HG03175 (cell line): ENCODE data around the gene KCNAB2.

ENCODE experiments used
- ATAC-seq: cut with Tn5 transposase; IDR thresholded peaks from one replicate; pipeline ENCODE4 v1.9.1; 2021; ENCODE audit warnings: mild to moderate bottlenecking, moderate library complexity; ENCODE audit not compliant: unreplicated experiment

The KCNAB2 gene

DNA sequence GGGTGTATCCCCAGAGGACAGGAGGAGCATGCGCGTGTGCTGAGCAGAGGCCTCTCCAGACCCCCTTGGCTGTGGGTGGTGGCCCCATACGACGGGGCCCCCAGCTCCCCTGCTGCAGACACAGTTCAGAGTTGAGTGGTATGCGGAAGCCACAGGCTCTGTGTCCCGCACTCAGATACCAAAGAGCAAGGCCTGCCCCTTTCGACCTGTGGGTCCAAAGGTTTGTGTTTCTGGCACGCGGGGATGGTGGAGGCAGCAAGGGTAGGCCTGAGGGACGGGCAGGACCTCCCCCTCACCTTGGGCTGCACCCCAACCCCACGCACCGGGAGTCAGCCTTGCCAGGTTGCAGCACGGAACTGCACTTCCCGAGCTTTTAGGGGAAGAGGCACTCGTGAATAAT lies at the start of gene KCNAB2:
KCNAB2 (plus strand) TSS at position 328 of the 400 bp plus-strand sequence. CDS start 5,649 bp downstream, outside the sequence.
- no peak for ATAC-seq

DNA sequence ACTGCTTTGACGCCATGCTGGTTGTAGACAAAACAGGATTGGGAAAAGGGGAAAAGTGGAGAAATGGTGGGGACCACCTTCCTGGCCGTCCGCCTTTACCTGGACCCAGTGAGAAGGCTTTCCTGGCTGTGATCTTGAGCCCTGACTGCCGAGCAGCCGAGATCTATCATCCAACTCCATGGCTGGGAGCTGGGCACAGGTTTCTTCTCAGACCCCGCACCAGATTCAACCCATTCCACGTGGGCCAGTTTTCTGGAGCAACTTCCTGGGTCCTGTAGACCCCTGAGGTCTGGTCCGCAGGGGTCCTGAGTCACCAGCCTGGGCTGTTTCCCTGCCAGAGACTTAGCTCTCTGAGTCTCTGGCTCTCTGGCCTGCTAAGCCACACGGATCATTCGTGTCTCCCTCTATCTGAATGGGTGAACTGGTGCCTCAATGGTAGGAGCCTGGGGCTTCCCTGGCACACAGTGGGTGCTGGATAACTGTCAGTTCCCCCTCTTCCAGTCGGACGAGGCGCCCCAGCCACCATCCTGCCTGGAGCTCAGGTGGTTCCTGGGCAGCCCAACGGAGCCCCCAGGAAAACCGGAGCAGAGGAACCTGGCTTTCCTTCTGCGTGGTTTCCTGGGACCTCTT lies 48.9 kb upstream of the KCNAB2 start:
- no peak for ATAC-seq

DNA sequence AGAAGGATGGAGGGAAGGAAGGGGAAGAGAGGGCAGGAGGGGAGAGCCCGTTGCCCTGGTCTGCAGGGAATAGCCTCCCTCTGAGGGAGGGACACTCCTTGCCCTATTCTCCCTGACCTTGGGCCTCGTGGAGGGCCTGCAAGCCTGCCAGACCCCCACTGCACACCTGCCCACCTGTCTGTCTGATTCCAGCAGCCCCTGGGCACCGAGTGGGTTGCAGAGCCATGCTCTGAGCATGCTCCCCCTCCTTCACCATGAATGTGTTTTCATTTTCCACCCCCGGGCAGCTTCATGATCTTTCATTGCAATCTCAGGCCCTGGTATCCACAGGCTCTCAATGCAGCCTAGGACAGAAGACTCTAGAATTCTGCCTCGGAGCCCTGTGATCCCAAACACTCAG lies 48.4 kb upstream of the KCNAB2 start:
- no peak for ATAC-seq

DNA sequence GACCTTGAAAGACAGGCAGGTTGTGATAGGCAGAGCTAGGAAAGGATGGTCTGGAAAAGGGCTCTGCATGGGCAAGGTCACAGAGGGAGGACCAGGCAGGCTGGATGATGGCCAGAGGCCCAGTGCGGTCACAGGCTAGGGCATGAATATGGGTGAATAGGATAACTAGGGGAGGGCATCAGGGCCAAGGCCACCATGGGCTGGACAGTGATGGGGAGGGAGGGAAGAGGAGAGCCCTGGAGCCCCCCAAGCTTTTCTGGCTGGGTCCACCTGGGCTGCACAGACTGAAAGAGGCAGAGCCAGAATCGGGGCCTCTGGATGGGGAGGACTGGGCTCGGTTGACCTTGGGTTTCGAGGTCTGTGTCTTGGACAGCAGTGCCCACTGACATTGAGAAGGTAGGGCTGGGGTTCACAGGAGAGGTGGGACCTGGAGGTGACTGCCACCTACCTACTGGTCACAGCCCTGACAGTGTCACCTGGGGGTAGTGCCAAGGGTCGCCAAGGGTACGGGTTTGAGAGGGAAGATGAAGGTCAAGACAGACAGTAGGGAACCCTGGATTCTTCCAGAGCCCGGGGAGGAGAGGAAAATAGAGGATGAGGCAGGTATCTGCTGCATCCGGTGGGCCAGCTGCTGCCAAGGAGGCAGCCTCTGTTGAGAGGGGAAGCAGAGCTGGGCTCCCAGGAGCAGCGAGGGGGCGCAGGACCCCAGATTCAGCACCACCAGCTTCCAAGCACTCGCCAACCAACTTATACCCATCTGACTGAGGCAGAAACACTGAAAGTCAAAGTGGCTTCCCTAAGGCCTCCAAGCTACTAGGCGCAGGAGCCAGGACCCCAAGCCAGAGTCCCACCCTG lies 47.4 kb upstream of the KCNAB2 start:
- no peak for ATAC-seq

DNA sequence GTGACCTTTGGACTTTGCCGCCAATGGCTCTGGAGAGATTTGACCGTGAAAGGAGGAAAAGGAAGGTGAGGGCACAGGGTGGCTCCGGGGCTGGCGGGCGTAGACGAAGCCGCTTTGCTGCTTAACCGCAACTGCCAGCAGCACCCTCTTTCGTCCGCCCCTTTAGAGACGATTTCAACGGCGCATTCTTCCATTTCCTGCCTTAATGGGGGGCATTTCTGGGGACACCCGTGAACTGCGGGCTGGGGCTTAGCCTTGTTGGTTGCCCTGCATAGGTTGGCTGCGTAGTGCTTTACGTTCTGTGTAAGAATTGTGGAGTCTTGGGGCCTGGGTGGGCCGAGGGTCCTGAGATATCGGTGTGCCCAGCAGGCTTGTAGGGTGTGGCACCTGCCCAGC lies 46.8 kb upstream of the KCNAB2 start:
- ATAC-seq: no peak

DNA sequence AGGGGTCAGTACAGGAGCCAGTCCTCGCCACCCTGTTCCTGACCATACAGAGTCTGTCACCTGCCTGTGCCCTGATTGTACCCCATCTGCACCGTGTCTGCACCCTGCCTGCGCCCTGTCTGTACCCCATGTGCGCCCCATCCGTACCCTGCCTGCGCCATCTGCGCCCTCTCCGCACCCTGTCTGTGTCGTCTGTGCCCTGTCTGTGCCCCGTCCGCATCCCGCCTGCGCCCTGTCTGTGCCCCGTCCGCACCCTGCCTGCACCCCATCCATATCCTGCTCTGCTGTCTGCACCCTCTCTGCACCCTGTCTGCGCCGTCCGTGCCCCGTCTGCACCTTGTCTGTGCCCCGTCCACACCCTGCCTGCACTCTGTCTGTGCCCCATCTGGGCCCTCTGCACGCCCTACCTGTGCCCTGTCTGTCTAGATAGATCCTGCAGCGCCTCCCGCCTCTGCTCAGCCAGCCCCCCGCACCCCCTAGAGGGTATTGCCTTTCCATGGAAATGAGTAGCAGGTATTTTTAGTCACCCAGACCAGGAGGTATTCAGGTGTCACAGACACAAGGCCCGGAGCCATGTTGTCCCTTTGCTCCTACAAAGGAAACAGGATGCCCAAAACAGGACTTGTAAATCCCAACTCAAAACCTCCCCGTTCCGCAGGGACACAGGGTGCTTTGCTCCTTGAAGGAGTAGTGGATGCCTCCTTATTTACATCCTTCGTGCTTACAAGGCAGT lies 45.8 kb upstream of the KCNAB2 start:
- ATAC-seq: no peak

DNA sequence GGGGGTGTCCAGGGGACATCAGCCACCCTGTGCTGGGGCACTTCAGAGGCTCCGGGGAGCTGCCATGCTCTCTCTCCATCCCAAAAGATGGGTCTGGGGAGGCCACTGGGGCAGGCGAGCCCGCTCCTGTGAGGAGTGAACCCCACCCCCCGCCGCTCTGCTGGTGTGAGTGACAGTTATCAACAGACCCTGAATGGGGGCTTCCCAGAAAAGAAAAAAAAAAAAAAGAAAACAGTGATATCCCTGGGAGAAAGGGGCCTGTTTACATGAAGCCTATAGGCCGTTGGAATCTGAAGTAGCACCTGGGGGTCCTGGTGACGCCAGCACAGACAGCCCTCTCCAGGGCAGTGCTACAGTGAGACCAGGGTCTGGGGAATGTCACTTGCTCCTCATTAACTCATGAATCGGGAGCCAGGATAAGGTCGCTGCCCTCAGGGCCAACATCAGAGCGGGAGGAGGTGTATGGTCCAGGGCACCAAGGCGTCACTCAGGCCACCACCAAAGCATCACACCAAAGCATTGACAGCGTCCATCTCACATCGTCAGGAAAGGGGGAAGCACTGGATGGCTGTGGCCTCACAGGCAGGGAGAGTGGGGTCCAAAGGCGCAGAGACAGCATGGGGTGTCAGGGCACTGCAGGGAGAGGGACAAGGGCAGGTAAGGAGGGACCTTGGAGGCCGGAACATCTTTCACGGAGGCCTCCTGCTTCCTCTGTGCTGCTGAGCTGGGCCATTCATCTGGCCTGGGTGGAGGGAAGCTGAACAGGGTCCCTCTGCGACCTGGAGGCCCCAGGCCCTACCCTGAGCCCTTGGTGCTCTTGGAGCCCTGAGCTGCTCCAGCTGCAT lies 45.0 kb upstream of the KCNAB2 start:
- ATAC-seq: no peak

DNA sequence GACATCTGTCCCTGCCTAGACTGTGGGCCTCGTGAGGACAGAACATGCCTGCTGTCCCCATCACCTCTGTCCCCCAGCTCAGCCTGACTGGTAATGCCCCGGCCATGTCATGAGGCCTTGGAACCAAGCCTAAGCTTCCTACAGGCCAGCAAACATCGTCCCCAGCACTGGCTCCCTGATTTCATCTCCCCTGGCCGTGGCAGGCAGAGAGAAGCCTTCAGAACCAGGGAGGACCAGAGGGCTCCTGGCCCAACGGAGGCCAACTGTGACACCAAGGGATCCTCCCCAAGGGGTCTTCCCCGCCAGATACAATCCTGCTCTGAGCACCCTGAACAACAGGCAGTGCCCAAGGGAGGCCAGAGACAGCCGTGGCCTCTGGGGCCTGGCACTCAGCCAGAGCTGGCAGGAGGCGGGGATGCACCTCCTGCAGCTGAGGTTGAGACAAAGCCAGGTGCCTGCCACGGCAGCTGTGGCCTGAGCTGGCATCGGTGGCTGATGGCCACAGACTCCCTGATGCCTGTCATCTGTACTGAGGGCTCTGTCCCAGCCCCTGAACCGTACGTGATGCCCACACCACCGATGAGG lies 43.6 kb upstream of the KCNAB2 start:
- no peak for ATAC-seq

DNA sequence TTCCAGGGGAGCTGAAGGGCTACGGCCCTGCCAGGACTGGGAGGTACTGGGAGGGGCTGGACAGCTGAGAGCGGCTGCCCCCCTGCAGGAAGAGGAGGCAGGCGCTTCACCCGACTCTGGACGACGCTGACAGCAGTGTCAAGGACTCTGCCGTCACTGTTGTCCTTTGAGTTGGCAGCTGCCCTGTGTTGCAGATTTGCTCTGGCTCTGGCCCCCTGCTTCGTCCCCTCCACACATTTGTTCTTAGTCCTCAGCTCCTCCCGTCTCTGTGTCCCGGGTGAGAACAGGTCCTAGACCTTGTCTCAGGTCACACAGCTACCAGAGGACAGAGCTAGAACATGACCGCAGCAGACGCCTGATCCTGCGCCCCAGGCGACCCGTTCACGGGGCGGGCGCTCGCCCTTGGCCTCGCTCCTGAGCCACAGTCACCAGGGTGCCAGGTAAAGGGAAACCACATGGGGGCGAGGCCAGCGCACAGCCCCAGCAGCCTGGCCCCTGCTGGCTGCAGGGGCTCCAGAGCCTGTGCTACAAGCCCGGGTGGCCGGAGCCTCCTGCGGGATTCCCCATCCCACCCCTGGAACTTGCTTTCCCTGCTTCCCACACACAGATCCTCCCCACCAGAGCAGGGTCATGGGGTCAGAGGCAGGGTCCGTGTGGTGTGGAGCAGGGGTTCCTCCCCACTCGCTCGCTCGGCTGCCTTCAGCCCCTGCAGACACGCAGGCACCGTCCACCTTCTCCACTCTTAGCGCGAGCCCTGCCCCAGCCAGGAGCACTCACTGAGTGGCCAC lies 42.8 kb upstream of the KCNAB2 start:
- ATAC-seq: no peak

DNA sequence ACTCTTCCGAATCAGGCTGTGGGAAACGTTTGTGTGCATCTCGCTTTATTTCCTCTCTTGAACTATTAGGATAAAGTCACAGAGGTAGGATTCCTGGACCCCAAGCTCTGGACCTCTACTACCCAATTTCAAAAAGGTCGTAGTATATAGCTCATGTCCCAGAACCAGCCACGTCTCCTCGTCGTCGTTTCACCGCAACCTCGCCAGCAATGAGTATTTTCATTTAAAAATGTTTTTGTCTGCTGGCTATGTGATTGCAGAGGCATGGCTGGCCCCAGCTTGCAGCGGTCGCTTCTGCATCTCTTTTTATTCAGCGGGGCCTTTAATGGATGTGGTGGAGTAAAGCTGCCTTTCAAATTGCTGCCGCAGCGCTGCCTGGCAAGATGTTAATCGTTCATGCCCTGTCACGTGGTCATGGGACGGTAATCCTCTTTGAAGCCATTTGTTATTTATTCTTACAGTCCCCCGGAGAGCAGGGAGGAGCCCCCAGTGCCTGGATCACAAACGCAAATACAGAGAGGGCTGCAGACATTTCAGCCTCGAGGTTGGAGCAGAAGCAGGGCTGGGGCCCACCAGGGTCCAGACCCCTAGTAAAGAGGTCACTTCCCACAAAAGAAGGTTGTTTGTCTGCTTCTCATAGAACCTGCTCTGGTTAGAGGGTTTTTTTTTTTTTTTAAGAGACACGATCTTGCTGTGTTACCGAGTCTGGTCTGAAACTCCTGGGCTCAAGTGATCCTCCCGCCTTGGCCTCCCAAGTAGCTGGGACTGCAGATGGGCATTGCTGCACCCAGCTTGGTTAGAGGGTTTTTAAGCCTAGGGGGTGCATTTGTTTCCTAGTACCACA lies 41.9 kb upstream of the KCNAB2 start:
- ATAC-seq: no peak

DNA sequence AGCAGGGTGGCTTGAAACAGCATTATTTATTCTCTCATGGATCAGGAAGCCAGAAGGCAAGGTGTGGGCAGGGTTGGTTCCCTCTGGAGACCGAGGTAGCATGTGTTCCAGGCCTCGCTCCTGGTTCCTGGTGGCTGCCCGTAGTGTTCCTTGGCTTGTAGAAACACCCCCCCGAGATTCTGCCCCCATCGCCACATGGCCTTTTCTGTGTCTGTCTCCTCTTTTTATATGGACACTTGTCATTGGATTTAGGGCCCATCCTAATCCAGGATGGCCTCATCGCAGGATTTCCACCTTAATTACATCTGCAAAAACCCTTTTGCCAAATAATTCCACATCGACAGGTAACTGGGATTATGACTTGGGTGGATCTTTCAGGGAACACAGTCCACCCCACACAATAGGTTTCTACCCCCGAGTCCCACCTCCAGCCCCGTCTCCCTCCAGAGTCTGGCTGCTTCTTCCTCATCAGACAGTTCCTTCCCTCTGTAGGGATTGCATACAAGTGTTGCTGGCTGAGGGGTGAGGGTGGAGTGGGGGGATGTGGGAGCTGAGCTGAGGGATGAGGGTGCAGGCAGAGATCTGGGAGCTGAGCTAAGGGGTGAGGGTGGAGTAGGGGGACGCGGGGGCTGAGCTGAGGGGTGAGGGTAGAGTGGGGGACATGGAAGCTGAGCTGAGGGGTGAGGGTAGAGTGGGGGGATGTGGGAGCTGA lies 41.1 kb upstream of the KCNAB2 start:
- ATAC-seq: no peak

DNA sequence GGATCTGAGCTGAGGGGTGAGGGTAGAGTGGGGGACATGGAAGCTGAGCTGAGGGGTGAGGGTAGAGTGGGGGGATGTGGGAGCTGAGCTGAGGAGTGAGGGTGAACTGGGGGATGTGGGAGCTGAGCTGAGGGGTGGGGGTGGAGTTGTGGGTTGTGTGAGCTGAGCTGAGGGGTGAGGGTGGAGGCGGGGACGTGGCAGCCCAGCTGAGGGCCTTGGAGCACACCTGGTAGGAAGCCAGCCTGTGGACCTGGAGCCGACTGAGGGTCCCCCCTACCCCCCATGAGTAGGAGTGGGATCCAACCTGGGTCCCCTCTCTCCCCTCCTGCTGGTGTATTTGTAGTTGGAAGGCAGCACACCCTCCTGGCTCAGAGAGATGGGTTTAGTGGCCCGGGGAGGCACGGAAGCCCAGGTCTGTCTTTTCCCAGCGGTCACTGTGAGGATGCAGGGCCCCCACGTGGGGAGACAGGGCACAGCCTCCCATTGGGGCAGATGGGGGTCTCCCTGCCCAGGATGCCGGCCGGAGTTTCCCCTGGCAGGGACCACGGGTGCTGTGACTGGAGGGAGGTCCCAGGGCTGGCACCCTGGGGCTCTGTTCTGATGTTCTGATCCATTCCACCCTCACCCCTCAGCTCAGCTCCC lies 40.3 kb upstream of the KCNAB2 start:
- ATAC-seq: no peak

DNA sequence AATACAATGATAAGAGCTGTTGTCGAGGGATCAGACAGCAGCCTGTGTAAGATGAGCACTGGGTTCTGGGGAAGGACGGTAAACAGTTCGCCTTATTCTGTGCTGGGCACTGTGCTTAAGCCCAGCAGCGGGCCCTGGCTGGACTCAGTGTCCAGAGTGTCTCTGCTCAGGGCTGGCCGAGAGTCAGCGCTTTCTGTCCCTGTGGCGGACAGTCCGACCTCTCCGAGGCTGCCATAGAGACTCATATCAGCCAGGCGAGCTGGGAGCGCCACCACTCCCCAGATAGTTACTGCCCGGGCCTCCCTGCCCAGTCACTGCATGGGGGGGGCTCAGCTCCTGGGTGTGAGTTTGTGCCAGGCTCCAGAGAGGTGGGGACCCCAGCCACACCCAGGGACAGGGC lies 38.8 kb upstream of the KCNAB2 start:
- ATAC-seq: no peak

DNA sequence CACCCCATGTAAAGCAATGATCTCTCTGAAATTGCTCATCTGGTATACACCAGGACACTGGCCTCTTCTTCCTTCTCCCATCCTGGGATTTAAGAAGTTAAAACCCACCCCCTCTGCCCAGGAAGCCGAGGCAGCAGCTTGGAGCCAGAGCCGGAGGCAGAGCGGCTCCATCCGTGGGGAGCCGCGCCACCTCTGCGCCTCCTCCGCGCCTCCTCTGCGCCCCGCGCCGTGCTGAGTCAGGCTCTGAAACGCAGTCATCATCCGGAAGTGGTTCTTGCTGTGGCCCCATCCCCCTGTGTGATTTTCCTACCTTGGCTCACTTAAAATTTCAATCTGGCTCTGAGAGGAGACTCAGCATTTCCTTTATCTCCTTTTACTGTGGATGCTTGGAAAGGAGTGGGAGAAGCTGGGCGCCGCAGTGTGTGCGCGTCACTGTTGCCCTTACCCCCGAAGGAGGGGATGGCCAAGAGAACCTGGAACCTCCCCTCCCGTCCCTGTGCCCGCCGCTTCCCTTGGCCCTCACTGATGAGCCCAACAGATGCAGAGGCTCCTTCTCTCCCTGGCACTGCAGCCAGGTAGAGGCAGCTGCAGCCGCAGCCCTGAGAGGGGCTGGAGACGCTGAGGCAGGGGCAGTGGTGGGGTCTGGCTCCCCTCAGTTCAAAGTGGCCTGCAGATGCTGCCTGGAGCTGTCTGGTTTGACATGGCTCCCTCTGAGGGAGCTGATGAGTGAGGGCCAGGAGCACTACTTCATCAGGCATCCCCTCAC lies 38.2 kb upstream of the KCNAB2 start:
- no peak for ATAC-seq

DNA sequence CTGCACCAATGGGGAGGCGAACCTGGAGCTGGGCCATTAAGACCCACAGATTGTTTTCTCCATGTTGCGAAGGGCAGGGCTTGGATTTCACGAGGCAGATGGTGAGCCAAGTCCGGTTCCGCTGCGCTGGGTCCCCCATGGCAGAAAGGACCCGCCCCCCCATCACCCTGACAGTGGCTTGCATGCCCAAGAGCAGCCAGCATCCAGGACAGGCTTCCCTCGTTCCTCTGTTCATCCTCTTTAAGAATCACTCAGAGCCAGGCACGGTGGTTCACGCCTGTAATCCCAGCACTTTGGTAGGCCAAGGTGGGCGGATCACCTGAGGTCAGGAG lies 37.6 kb upstream of the KCNAB2 start:
- no peak for ATAC-seq

DNA sequence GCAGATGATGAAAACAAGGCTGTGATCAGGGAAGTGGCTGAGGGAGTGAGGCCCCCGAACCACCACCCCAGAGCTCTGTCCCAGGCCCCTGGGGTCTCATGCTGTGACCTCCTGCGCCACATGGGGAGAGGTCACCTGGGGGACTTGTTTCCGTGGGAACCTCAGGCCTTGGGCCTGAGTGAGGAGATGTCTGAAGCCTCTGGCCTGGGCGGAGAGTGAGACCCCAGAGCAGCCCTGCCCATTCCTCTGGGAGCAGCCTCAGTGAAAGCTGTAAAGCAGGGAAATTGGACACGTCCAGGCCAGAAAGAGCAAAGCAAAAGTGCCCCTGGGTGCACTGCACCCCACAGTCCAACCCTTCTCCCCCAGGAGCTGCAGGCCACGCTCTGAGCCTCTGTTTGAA lies 37.0 kb upstream of the KCNAB2 start:
- ATAC-seq: no peak
